Neural cell (in vitro differentiated cells): ENCODE measurements around the gene ZNF331. TPM values are rescaled to one million over a fixed set of nuclear protein-coding genes. Genes with fewer than 3 reads are reported as not detected.

Source experiments
- H2AFZ ChIP-seq: fragments of 200-600, 300-800 bp; sonication (generic), shearing (Covaris generic); 2 replicates; pipeline ENCODE4 v1.6.0; 2014; ENCODE audit warnings: low read depth, mild to moderate bottlenecking, antibody characterized with exemption, low read length, moderate library complexity
- H3F3A ChIP-seq: fragments of 200-600 bp; shearing (Covaris generic); 2 replicates; pipeline ENCODE4 v1.6.1; 2016; ENCODE audit warnings: mild to moderate bottlenecking, moderate library complexity, mixed read lengths, antibody characterized with exemption, low read length; ENCODE audit not compliant: insufficient read depth, poor library complexity, severe bottlenecking
- H3K27ac ChIP-seq: fragments of 200-600, 300-800 bp; sonication (generic), shearing (Covaris generic); 2 replicates; pipeline ENCODE4 v1.5.1; 2014; ENCODE audit warnings: mild to moderate bottlenecking, low read length, moderate library complexity
- H3K27me3 ChIP-seq: fragments of 300-800, 200-600 bp; sonication (generic), shearing (Covaris generic); 2 replicates; pipeline ENCODE4 v1.6.0; 2014; ENCODE audit warnings: mild to moderate bottlenecking, low read depth, low read length, moderate library complexity; ENCODE audit not compliant: insufficient read depth
- H3K36me3 ChIP-seq: fragments of 300-800, 200-600 bp; sonication (generic), shearing (Covaris generic); 2 replicates; pipeline ENCODE4 v1.5.1; 2014; ENCODE audit warnings: mild to moderate bottlenecking, antibody characterized with exemption, low read length, moderate library complexity; ENCODE audit not compliant: insufficient read depth
- H3K4me2 ChIP-seq: fragments of 300-800, 200-600 bp; sonication (generic), shearing (Covaris generic); 2 replicates; pipeline ENCODE4 v1.6.0; 2014; ENCODE audit warnings: mild to moderate bottlenecking, low read length
- H3K4me3 ChIP-seq: fragments of 300-800, 200-600 bp; sonication (generic), shearing (Covaris generic); 2 replicates; pipeline ENCODE4 v1.5.1; 2014; ENCODE audit warnings: mild to moderate bottlenecking, low read length, moderate library complexity
- H3K79me2 ChIP-seq: fragments of 200-600 bp; shearing (Covaris generic); replicated peaks from 2 replicates; pipeline ENCODE4 v1.6.0; 2014; ENCODE audit warnings: mild to moderate bottlenecking, low read length, moderate library complexity; ENCODE audit not compliant: insufficient read depth
- H3K9ac ChIP-seq: fragments of 300-800, 200-600 bp; sonication (generic), shearing (Covaris generic); 2 replicates; pipeline ENCODE4 v1.6.1; 2016; ENCODE audit warnings: mild to moderate bottlenecking, low read length, mixed read lengths
- H3K9me2 ChIP-seq: fragments of 200-600 bp; shearing (Covaris generic); 2 replicates; pipeline ENCODE4 v1.6.1; 2016; ENCODE audit warnings: mild to moderate bottlenecking, low read length, mixed read lengths; ENCODE audit not compliant: insufficient read depth
- H3K9me3 ChIP-seq: fragments of 200-600, 300-800 bp; sonication (generic), shearing (Covaris generic); 2 replicates; pipeline ENCODE4 v1.6.1; 2016; ENCODE audit warnings: mild to moderate bottlenecking, mixed run types, low read length, moderate library complexity, mixed read lengths
- H4K20me1 ChIP-seq: fragments of 200-600 bp; shearing (Covaris generic); 2 replicates; pipeline ENCODE4 v1.6.1; 2016; ENCODE audit warnings: mild to moderate bottlenecking, mixed run types; ENCODE audit not compliant: insufficient read depth
- CTCF ChIP-seq: fragments of 450-650 bp; IDR thresholded peaks from 2 replicates; pipeline ENCODE4 v1.5.1; 2014; ENCODE audit warnings: antibody characterized with exemption, mild to moderate bottlenecking, moderate library complexity; ENCODE audit not compliant: poor library complexity, severe bottlenecking
- EP300 ChIP-seq: fragments of 450-650 bp; conservative IDR thresholded peaks from 2 replicates; pipeline ENCODE4 v1.6.1; 2014; ENCODE audit warnings: antibody characterized with exemption, mild to moderate bottlenecking, moderate library complexity; ENCODE audit not compliant: poor library complexity, severe bottlenecking
- EZH2 ChIP-seq: fragments of 200-600, 300-800 bp; shearing (Covaris generic), sonication (generic); IDR thresholded peaks from 2 replicates; pipeline ENCODE4 v1.6.1; 2014; ENCODE audit warnings: antibody characterized with exemption, low read length, borderline replicate concordance, mild to moderate bottlenecking; ENCODE audit not compliant: insufficient read depth, poor library complexity, severe bottlenecking
- MXI1 ChIP-seq: fragments of 450-650 bp; conservative IDR thresholded peaks from 2 replicates; pipeline ENCODE4 v1.6.1; 2014; ENCODE audit warnings: antibody characterized with exemption, mild to moderate bottlenecking; ENCODE audit not compliant: poor library complexity, severe bottlenecking
- POLR2AphosphoS5 ChIP-seq: IDR thresholded peaks from 2 replicates; pipeline ENCODE4 v1.6.1; 2012
- RAD21 ChIP-seq: fragments of 450-650 bp; conservative IDR thresholded peaks from 2 replicates; pipeline ENCODE4 v1.6.1; 2014; ENCODE audit warnings: antibody characterized with exemption, mild to moderate bottlenecking, moderate library complexity
- REST ChIP-seq: IDR thresholded peaks from 2 replicates; pipeline ENCODE4 v1.6.1; 2012; ENCODE audit warnings: borderline replicate concordance
- SMC3 ChIP-seq: fragments of 450-650 bp; conservative IDR thresholded peaks from 2 replicates; pipeline ENCODE4 v1.6.1; 2014; ENCODE audit warnings: antibody characterized with exemption, mild to moderate bottlenecking, moderate library complexity; ENCODE audit not compliant: poor library complexity
- TAF1 ChIP-seq: IDR thresholded peaks from 2 replicates; pipeline ENCODE4 v1.6.1; 2012; ENCODE audit warnings: low read depth
- polyA plus RNA-seq: library from polyadenylated mRNA; depleted of rRNA; stranded (reverse); fragments of >200 nt; gene quantifications from 2 replicates; pipeline ENCODE4 v1.2.3, GENCODE V29; 2014

ZNF331 gene
- polyA plus RNA-seq, 1 donor from 2014 or later = 10.7 TPM

DNA sequence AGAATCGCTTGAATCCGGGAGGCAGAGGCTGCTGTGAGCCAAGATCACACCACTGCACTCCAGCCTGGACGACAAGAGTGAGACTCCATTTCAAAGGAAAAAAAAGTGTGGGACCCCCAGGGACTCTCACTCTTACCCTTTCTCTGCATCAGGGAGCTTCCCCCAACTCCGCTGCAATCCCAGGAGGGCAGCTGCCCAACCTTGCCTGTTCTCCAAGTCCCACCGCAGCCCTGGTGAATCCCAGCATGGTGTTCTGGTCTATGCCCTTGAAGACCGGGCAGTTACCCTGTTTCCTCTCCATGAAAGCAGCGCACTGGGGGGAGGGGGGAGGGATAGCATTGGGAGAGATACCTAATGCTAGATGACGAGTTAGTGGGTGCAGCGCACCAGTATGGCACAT is 58.1 kb downstream of the ZNF331 start:
- H3K79me2 ChIP-seq = no peaks in the 10 kb centered on the region
- no peak overlapping the region for H3K4me3 ChIP-seq
- H3K9me2 ChIP-seq = no peaks in the 10 kb centered on the region
- no peak overlapping the region for H3K4me2 ChIP-seq
- no peaks in the 10 kb centered on the region for H3K9me3 ChIP-seq
- H2AFZ ChIP-seq = no peak overlapping the region
- H4K20me1 ChIP-seq = no peaks in the 10 kb centered on the region
- no peak overlapping the region for H3K27ac ChIP-seq
- no peaks in the 10 kb centered on the region for H3F3A ChIP-seq
- no peaks in the 10 kb centered on the region for H3K27me3 ChIP-seq
- H3K36me3 ChIP-seq = no peaks in the 10 kb centered on the region
- TF ChIP-seq CTCF (no peak), TAF1 (no peak), REST (no peak), MXI1 (no peak), SMC3 (no peak), POLR2AphosphoS5 (no peak), EZH2 (no peak), EP300 (no peak), RAD21 (no peak)
- H3K9ac ChIP-seq = no peak overlapping the region

DNA sequence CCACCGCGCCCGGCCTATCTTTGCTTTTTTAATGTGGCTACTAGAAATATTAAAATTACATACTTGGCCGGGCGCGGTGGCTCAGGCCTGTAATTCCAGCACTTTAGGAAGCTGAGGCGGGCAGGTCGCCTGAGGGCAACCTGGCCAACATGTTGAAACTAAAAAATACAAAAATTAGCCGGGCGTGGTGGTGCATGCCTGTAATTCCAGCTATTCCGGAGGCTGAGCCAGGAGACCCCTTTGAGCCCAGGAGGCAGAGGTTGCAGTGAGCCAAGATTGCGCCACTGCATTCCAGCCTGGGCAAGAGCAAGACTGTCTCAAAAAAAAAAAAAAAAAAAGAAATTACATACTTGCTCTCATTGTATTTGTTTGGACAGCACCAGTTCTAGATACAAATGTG is 59.1 kb downstream of the ZNF331 start:
- TF ChIP-seq EP300 (no peak), REST (no peak), SMC3 (no peak), MXI1 (no peak), CTCF (no peak)
- no peaks in the 10 kb centered on the region for H3K27me3 ChIP-seq

More for the DNA sequence above, 59.1 kb downstream of the ZNF331 start:
- no peaks in the 10 kb centered on the region for H3K9me3 ChIP-seq
- no peak overlapping the region for H3K27ac ChIP-seq
- H3K79me2 ChIP-seq = no peaks in the 10 kb centered on the region
- no peaks in the 10 kb centered on the region for H3F3A ChIP-seq
- no peak overlapping the region for H3K4me3 ChIP-seq
- no peaks in the 10 kb centered on the region for H3K9me2 ChIP-seq
- no peaks in the 10 kb centered on the region for H4K20me1 ChIP-seq
- no peak overlapping the region for H2AFZ ChIP-seq
- H3K36me3 ChIP-seq = no peaks in the 10 kb centered on the region
- no peak overlapping the region for H3K9ac ChIP-seq
- no peak overlapping the region for H3K4me2 ChIP-seq
